Endothelial cell (in vitro differentiated cells): ENCODE results near the gene CTTNBP2. TPM values are rescaled to one million over a fixed set of nuclear protein-coding genes. Genes with fewer than 3 reads are reported as not detected.

Experiments used
- DNase-seq: peaks from one replicate; pipeline ENCODE4 v3.0.0; 2021; ENCODE audit warnings: low spot score
- H3K27ac Mint-ChIP-seq: one replicate; pipeline ENCODE4 v1.8.0; 2021; ENCODE audit warnings: mixed read lengths, inconsistent platforms; ENCODE audit not compliant: unreplicated experiment
- H3K27me3 Mint-ChIP-seq: one replicate; pipeline ENCODE4 v1.8.0; 2021; ENCODE audit warnings: mild to moderate bottlenecking, moderate library complexity, mixed read lengths, inconsistent platforms; ENCODE audit not compliant: unreplicated experiment
- H3K36me3 Mint-ChIP-seq: one replicate; pipeline ENCODE4 v1.8.0; 2021; ENCODE audit warnings: mild to moderate bottlenecking, low read depth, mixed read lengths, inconsistent platforms; ENCODE audit not compliant: unreplicated experiment
- H3K4me1 Mint-ChIP-seq: one replicate; pipeline ENCODE4 v1.8.0; 2021; ENCODE audit warnings: mild to moderate bottlenecking, mixed read lengths, inconsistent platforms; ENCODE audit not compliant: unreplicated experiment
- H3K4me3 Mint-ChIP-seq: one replicate; pipeline ENCODE4 v1.8.0; 2021; ENCODE audit warnings: mild to moderate bottlenecking, mixed read lengths, inconsistent platforms; ENCODE audit not compliant: unreplicated experiment
- H3K9me3 Mint-ChIP-seq: one replicate; pipeline ENCODE4 v1.8.0; 2021; ENCODE audit warnings: mixed read lengths, inconsistent platforms; ENCODE audit not compliant: unreplicated experiment
- CTCF ChIP-seq: fragments of 200-600 bp; sonication (generic); IDR thresholded peaks from one replicate; pipeline ENCODE4 v1.5.0; 2021; ENCODE audit warnings: antibody characterized with exemption; ENCODE audit not compliant: unreplicated experiment
- total RNA-seq: library from RNA; stranded (reverse); fragmentation: NEBNext Ultra II Directional; extraction: Animal tissue kit (Norgen Biotek cat#: 25700); gene quantifications from one replicate; pipeline ENCODE4 v1.2.1, GENCODE V29; 2021; ENCODE audit not compliant: unreplicated experiment

CTTNBP2 gene
- total RNA-seq, 1 donor from 2014 or later, result 24.4 TPM

DNA sequence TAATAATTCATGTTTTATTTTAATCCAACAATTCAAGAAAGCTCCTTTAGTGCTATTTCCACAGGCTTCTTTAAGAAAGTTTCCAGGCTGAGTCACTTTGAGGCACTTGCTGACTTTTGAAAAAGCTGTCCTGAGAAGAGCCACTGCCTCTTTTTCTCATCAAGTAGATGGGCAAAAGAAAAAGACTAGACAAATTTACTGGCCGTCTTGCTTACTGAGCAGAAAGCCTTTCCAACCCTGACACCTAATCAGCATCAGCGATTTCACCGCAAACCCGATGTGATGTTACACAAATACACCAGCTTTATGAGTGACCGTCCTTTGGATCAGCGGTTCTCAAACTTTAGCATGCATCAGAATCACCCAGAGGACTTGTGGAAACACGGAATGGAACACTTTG is 24.3 kb downstream of the CTTNBP2 start:
- TF ChIP-seq CTCF, result no peak
- Mint-ChIP-seq H3K9me3 (no peaks in the 10 kb centered on the region), H3K27me3 (no peaks in the 10 kb centered on the region), H3K4me1 (no peaks in the 10 kb centered on the region), H3K27ac (no peak overlapping the region), H3K4me3 (no peak overlapping the region), H3K36me3 (peaks cover 15% of the 10 kb centered on the region)
- DNase-seq, result no peak

- no peaks in the 10 kb centered on the region for H3K9me3 Mint-ChIP-seq
- H3K27me3 Mint-ChIP-seq, result peaks cover 1% of the 10 kb centered on the region
- H3K4me1 Mint-ChIP-seq, result peaks cover 3% of the 10 kb centered on the region
- TF ChIP-seq CTCF, result no peak
- no peak overlapping the region for H3K4me3 Mint-ChIP-seq
- no peak for DNase-seq
- peaks cover 22% of the 10 kb centered on the region for H3K36me3 Mint-ChIP-seq
- no peak overlapping the region for H3K27ac Mint-ChIP-seq
Observed at GRCh38 chr7:117844678-117845077, 28.6 kb downstream of the CTTNBP2 start.

DNA sequence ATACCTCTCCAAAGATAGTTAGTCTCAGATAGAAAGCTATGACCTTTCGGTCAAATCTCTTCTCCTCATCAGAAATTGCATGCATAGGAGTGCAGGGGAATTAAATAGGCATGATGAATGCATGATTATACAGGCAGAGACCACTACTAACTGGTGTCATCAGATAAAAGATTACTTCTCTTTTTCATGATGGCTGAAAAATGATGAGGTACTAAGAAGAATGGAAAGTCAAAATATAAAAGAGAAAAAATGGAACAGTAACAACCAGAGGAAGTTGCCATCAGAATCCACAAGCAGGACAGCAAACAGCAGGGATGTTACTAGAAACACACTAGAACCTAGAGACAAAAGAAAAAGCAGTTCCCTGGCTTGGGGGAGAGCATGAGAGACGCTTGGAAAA is 31.6 kb downstream of the CTTNBP2 start:
- Mint-ChIP-seq H3K4me1 (peaks cover 8% of the 10 kb centered on the region), H3K27ac (no peak overlapping the region), H3K36me3 (peaks cover 22% of the 10 kb centered on the region)

GRCh38 chr7:117841011-117841410 is 32.2 kb downstream of the CTTNBP2 start:
- DNase-seq, result no peak
- H3K4me1 Mint-ChIP-seq, result peaks cover 8% of the 10 kb centered on the region
- H3K27ac Mint-ChIP-seq, result no peak overlapping the region
- peaks cover 1% of the 10 kb centered on the region for H3K27me3 Mint-ChIP-seq
- peaks cover 22% of the 10 kb centered on the region for H3K36me3 Mint-ChIP-seq
- H3K4me3 Mint-ChIP-seq, result no peak overlapping the region
- TF ChIP-seq CTCF, result no peak
- no peaks in the 10 kb centered on the region for H3K9me3 Mint-ChIP-seq

More for the DNA sequence above, 31.6 kb downstream of the CTTNBP2 start:
- DNase-seq, result no peak
- Mint-ChIP-seq H3K27me3 (peaks cover 1% of the 10 kb centered on the region), H3K4me3 (no peak overlapping the region), H3K9me3 (no peaks in the 10 kb centered on the region)
- TF ChIP-seq CTCF, result no peak

DNA sequence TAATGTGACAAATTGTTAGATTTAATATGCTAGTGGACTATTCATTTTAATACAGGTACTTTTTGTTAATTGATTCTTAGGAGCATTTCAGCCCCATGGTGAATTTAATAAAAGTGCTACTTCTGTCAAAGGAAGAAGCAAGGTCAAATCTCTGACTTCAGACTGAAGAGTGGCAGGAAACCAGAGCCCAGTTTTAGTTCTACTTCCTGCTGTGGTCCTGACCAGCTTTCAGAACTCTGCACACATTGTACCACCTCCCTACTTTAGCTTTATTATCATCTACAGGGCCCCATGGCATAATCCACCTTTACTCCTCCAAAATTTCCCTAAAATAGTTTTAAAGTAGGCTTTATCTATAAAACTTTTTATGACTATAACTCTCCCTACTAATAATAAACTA is 33.7 kb downstream of the CTTNBP2 start:
- Mint-ChIP-seq H3K4me1 (peaks cover 11% of the 10 kb centered on the region), H3K27ac (no peak overlapping the region), H3K4me3 (no peak overlapping the region), H3K9me3 (no peaks in the 10 kb centered on the region), H3K27me3 (peaks cover 1% of the 10 kb centered on the region), H3K36me3 (peaks cover 20% of the 10 kb centered on the region)
- TF ChIP-seq CTCF, result no peak
- DNase-seq, result no peak
